GM12878 (cell line): ENCODE measurements around the gene PARS2. TPM values are rescaled to one million over a fixed set of nuclear protein-coding genes. Genes with fewer than 3 reads are reported as not detected.

Experiments
- ATAC-seq: fragments of 200-7000 bp; cut with Tn5 transposase; 3 replicates; pipeline ENCODE4 v1.9.1; 2020; ENCODE audit warnings: mild to moderate bottlenecking, moderate library complexity
- BruUV-seq: library from RNA; stranded (reverse); fragments of 400-500 nt; replicated peaks from 2 replicates; lab custom pipeline; 2021; lab: Mats Ljungman, UMichigan
- CTCF ChIA-PET: fragments of 300-600 bp; sonication (Branson Sonifier 250); formaldehyde crosslinking; extraction: SDS; loops from one replicate; lab custom pipeline; 2021; ENCODE audit warnings: inconsistent platforms; lab: Yijun Ruan, JAX
- POLR2A ChIA-PET: fragments of 350-600 bp; formaldehyde crosslinking; extraction: SDS; loops from one replicate; lab custom pipeline; 2021; ENCODE audit warnings: inconsistent platforms; lab: Charles Lee
- RAD21 ChIA-PET: fragments of 300-600 bp; sonication (Branson Sonifier 250); formaldehyde crosslinking; loops from one replicate; lab custom pipeline; 2023; ENCODE audit warnings: antibody characterized with exemption; ENCODE audit not compliant: unreplicated experiment; lab: Charles Lee
- SMC1A ChIA-PET: fragments of 300-600 bp; sonication (Branson Sonifier 250); formaldehyde crosslinking; loops from one replicate; lab custom pipeline; 2023; ENCODE audit not compliant: unreplicated experiment, uncharacterized antibody; lab: Charles Lee
- DNase-seq: peaks from one replicate; pipeline ENCODE4 v3.0.0-alpha.2; 2011; ENCODE audit warnings: low read depth, low spot score
- FAIRE-seq: peaks from 3 replicates; lab custom pipeline; 2011; peaks lifted over from hg19 to GRCh38; lab: Jason Lieb, UNC
- H2AFZ ChIP-seq: 2 replicates; pipeline ENCODE4 v1.6.0; 2011; ENCODE audit warnings: low read depth, low read length, control low read depth; ENCODE audit not compliant: control insufficient read depth
- H3K27ac ChIP-seq: 2 replicates; pipeline ENCODE4 v1.5.1; 2011; ENCODE audit warnings: control low read depth; ENCODE audit not compliant: control insufficient read depth, insufficient read depth
- H3K27me3 ChIP-seq, 2 experiments: replicated peaks in 1 of 2; 2 replicates each; pipeline versions ENCODE4 v1.6.0 to v1.6.1; 2011; ENCODE audit warnings: low read length in 1 of 2; ENCODE audit not compliant: control insufficient read depth in 2 of 2, insufficient read depth in 2 of 2
- H3K36me3 ChIP-seq, 2 experiments: 2 replicates each; pipeline ENCODE4 v1.5.1; 2011; ENCODE audit warnings: low read length in 1 of 2; ENCODE audit not compliant: control insufficient read depth in 2 of 2, insufficient read depth in 2 of 2
- H3K4me1 ChIP-seq: 2 replicates; pipeline ENCODE4 v1.6.1; 2011; ENCODE audit warnings: mild to moderate bottlenecking, low read length, moderate library complexity, mixed read lengths; ENCODE audit not compliant: control insufficient read depth, insufficient read depth
- H3K4me2 ChIP-seq: 2 replicates; pipeline ENCODE4 v1.6.0; 2011; ENCODE audit warnings: control low read depth; ENCODE audit not compliant: control insufficient read depth, insufficient read depth
- H3K4me3 ChIP-seq: fragments of 200-600 bp; sonication (generic); 2 replicates; pipeline ENCODE4 v1.5.1; 2016
- H3K79me2 ChIP-seq: 2 replicates; pipeline ENCODE4 v1.6.0; 2011; ENCODE audit warnings: low read length; ENCODE audit not compliant: control insufficient read depth, insufficient read depth
- H3K9ac ChIP-seq: 2 replicates; pipeline ENCODE4 v1.8.0; 2011; ENCODE audit warnings: low read length, control low read depth, mixed read lengths; ENCODE audit not compliant: control insufficient read depth, insufficient read depth
- H3K9me3 ChIP-seq: replicated peaks from 3 replicates; pipeline ENCODE4 v1.5.1; 2011; ENCODE audit warnings: mild to moderate bottlenecking, low read length; ENCODE audit not compliant: control insufficient read depth, insufficient read depth
- H4K20me1 ChIP-seq: 2 replicates; pipeline ENCODE4 v1.6.0; 2011; ENCODE audit not compliant: control insufficient read depth, insufficient read depth
- CBX3 ChIP-seq: fragments of 200-600 bp; sonication (generic); IDR thresholded peaks from 2 replicates; pipeline ENCODE4 v1.6.1; 2016; ENCODE audit warnings: low read depth, borderline replicate concordance
- EP300 ChIP-seq, 2 experiments: fragments of 150-350 bp in 1 of 2; IDR thresholded peaks; 2 replicates each; pipeline ENCODE4 v1.6.1; 2011 to 2012; ENCODE audit warnings: low read depth in 2 of 2, low read length in 2 of 2, borderline replicate concordance in 1 of 2, improper control_type of control experiment in 1 of 2, inconsistent platforms in 1 of 2; ENCODE audit not compliant: control insufficient read depth in 1 of 2
- EZH2 ChIP-seq: IDR thresholded peaks from 2 replicates; pipeline ENCODE4 v1.6.1; 2012; ENCODE audit warnings: low read depth, mild to moderate bottlenecking, control low read depth, inconsistent platforms, low read length, borderline replicate concordance; ENCODE audit not compliant: control insufficient read depth
- FOS ChIP-seq: IDR thresholded peaks from 3 replicates; pipeline ENCODE4 v1.6.1; 2011; ENCODE audit warnings: borderline replicate concordance; ENCODE audit not compliant: insufficient read length; ENCODE audit errors: extremely low read depth
- KLF5 ChIP-seq: fragments of 450-650 bp; IDR thresholded peaks from 2 replicates; pipeline ENCODE4 v1.6.1; 2014; ENCODE audit warnings: mild to moderate bottlenecking; ENCODE audit not compliant: partially characterized antibody
- NRF1 ChIP-seq: conservative IDR thresholded peaks from 2 replicates; pipeline ENCODE4 v1.6.1; 2011; ENCODE audit warnings: mild to moderate bottlenecking, low read depth, low read length, improper control_type of control experiment
- PAX8 ChIP-seq: fragments of 450-650 bp; IDR thresholded peaks from 2 replicates; pipeline ENCODE4 v1.6.1; 2017; ENCODE audit warnings: mild to moderate bottlenecking, moderate library complexity
- RCOR1 ChIP-seq: conservative IDR thresholded peaks from 2 replicates; pipeline ENCODE4 v1.6.1; 2012; ENCODE audit warnings: low read depth, low read length, improper control_type of control experiment
- RFX5 ChIP-seq: IDR thresholded peaks from 2 replicates; pipeline ENCODE4 v1.6.1; 2011; ENCODE audit warnings: low read depth, low read length, improper control_type of control experiment
- SPI1 ChIP-seq: IDR thresholded peaks from 2 replicates; pipeline ENCODE4 v1.6.1; 2011; ENCODE audit warnings: low read depth, mild to moderate bottlenecking, low read length, moderate library complexity, borderline replicate concordance; ENCODE audit not compliant: insufficient read depth
- WGBS: methylation state at CpG from one replicate; pipeline ENCODE4 v1.1.6; 2016; ENCODE audit warnings: low lambda C conversion rate; ENCODE audit not compliant: insufficient replicate concordance, insufficient coverage; ENCODE audit errors: missing lambda C conversion rate; 5-methylcytosine and 5-hydroxymethylcytosine counted together
- in situ Hi-C: fragments of 300-500 bp; cut with MboI; formaldehyde crosslinking; loops from 9 replicates; pipeline ENCODE4 v1.14.3; 2018; ENCODE audit warnings: mixed read lengths
- intact Hi-C: fragments of 100-400 bp; cut with micrococcal nuclease; formaldehyde crosslinking; loops from one replicate; pipeline ENCODE4 v1.14.2; 2022; ENCODE audit not compliant: unreplicated experiment
- polyA plus RNA-seq, 11 experiments: library from polyadenylated mRNA; depleted of rRNA in 4 of 11; unstranded in 6 of 11; stranded (reverse) in 5 of 11; fragments of >200 nt; fragmentation: Nextera tagmentation in 4 of 11; fragmentation: Illumina TruSeq in 1 of 11; extraction: Ambion mirVana in 4 of 11; extraction: Trizol in 1 of 11; gene quantifications; 1 replicate in 1 of 11; 2 replicates in 10 of 11; pipeline versions ENCODE4 v1.2.1 to v1.2.3, GENCODE V29; 2011 to 2016; ENCODE audit warnings: inconsistent platforms in 2 of 11, missing spikeins in 2 of 11, low read depth in 1 of 11
- total RNA-seq, 4 experiments: library from RNA; depleted of rRNA in 3 of 4; stranded (reverse); fragments of >200 nt in 3 of 4; fragmentation: Illumina TruSeq in 1 of 4; extraction: Trizol in 1 of 4; gene quantifications; 2 replicates each; pipeline versions ENCODE4 v1.2.1 to v1.2.3, GENCODE V29; 2013 to 2021

PARS2 gene
- total and polyA plus RNA-seq, 10 of the 15 experiments (the other 5 are each of a cell fraction or from before 2014, with no cell fraction given) = 3.7 to 12.2 (median 5.9) TPM

DNA sequence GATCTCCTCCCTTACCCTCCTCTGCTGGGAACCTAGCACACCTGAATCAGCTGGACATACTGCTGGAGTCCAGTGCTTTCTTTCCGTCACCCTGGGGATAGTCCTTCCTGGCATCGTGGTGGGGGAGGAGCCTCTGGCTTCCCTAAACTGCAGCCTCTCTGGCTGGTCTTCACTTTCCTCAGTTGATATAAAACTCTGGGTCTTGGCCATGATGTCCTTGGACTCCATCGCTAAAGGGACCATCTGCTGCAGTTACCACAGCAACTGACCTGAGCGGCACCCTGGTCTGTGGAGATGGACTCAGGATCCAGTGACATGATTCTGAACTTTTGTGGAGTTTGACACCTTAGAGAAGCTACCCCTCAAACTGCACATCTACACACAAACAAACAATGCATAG is 22.8 kb downstream of the PARS2 start:
- in situ Hi-C loops (no loop called here), intact Hi-C loops (no loop called here)
- Histone ChIP-seq H3K27me3 (no peaks in the 10 kb centered on the region), H4K20me1 (no peaks in the 10 kb centered on the region), H3K9me3 (no peaks in the 10 kb centered on the region), H3K27ac (no peak overlapping the region), H3K36me3 (peaks cover 16 to 33% of the 10 kb centered on the region in 2 experiments), H3K79me2 (no peaks in the 10 kb centered on the region), H3K4me1 (no peaks in the 10 kb centered on the region), H2AFZ (no peak overlapping the region), H3K9ac (no peak overlapping the region), H3K4me3 (no peak overlapping the region), H3K4me2 (no peak overlapping the region)
- no peak for FAIRE-seq
- ChIA-PET POLR2A (no interaction called here), CTCF (no interaction called here), SMC1A (no interaction called here), RAD21 (no interaction called here)
- TSS peak; percentile 46 for BruUV-seq
- 96% methylated on average over 4 of the region's 4 CpGs for WGBS
- no peak for ATAC-seq
- no peak for DNase-seq
- TF ChIP-seq FOS (no peak), RCOR1 (no peak), SPI1 (no peak), EP300 (IDR thresholded peaks at IDR 0.05; ENCODE audit: borderline replicate concordance in 1 of 2, control insufficient read depth in 1 of 2, low read depth in 2 of 2, low read length in 2 of 2) (no peak), KLF5 (no peak), RFX5 (no peak)

DNA sequence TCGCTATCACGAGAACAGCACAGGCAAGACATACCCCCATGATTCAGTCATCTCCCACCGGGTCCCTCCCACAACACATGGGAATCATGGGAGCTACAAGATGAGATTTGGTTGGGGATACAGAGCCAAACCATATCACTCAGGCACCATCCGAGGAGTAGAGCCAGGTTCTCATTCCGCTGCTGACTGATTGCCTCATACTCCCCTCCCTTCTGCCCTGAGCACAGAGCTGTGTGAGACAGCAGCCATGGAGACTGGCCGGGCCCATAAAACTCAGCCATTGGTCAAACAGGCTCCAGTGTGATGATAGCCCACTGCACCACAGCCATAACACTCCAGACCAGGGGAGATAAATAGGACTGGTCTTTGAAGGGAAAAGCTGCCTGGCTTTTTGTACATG is 26.1 kb downstream of the PARS2 start:
- no peak for DNase-seq
- Histone ChIP-seq H3K9ac (no peak overlapping the region), H3K4me2 (no peak overlapping the region), H4K20me1 (no peaks in the 10 kb centered on the region), H3K36me3 (peaks cover 14 to 33% of the 10 kb centered on the region in 2 experiments), H3K79me2 (no peaks in the 10 kb centered on the region), H3K27ac (no peak overlapping the region), H3K9me3 (no peaks in the 10 kb centered on the region), H3K27me3 (no peaks in the 10 kb centered on the region), H2AFZ (no peak overlapping the region), H3K4me3 (no peak overlapping the region), H3K4me1 (no peaks in the 10 kb centered on the region)
- TF ChIP-seq EZH2 (no peak), CBX3 (no peak), NRF1 (no peak), PAX8 (no peak)
- RAD21 ChIA-PET = no interaction called here
- no peak for FAIRE-seq
- ATAC-seq = no peak
- SMC1A ChIA-PET = no interaction called here
- WGBS = 97% methylated on average over 6 of the region's 6 CpGs
- CTCF ChIA-PET = no interaction called here
- intact Hi-C loops (no loop called here), in situ Hi-C loops (no loop called here)
- no TSS peak for BruUV-seq
- POLR2A ChIA-PET = no interaction called here
